ENCODE results near the gene RNF17.
"Not testable (repeated sequence)": the region's sequence is repeated elsewhere in the genome, so short reads cannot be mapped to it uniquely, and the experiment has no call there.

The RNF17 gene, protein sequence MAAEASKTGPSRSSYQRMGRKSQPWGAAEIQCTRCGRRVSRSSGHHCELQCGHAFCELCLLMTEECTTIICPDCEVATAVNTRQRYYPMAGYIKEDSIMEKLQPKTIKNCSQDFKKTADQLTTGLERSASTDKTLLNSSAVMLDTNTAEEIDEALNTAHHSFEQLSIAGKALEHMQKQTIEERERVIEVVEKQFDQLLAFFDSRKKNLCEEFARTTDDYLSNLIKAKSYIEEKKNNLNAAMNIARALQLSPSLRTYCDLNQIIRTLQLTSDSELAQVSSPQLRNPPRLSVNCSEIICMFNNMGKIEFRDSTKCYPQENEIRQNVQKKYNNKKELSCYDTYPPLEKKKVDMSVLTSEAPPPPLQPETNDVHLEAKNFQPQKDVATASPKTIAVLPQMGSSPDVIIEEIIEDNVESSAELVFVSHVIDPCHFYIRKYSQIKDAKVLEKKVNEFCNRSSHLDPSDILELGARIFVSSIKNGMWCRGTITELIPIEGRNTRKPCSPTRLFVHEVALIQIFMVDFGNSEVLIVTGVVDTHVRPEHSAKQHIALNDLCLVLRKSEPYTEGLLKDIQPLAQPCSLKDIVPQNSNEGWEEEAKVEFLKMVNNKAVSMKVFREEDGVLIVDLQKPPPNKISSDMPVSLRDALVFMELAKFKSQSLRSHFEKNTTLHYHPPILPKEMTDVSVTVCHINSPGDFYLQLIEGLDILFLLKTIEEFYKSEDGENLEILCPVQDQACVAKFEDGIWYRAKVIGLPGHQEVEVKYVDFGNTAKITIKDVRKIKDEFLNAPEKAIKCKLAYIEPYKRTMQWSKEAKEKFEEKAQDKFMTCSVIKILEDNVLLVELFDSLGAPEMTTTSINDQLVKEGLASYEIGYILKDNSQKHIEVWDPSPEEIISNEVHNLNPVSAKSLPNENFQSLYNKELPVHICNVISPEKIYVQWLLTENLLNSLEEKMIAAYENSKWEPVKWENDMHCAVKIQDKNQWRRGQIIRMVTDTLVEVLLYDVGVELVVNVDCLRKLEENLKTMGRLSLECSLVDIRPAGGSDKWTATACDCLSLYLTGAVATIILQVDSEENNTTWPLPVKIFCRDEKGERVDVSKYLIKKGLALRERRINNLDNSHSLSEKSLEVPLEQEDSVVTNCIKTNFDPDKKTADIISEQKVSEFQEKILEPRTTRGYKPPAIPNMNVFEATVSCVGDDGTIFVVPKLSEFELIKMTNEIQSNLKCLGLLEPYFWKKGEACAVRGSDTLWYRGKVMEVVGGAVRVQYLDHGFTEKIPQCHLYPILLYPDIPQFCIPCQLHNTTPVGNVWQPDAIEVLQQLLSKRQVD (N-terminal part only)

DNA sequence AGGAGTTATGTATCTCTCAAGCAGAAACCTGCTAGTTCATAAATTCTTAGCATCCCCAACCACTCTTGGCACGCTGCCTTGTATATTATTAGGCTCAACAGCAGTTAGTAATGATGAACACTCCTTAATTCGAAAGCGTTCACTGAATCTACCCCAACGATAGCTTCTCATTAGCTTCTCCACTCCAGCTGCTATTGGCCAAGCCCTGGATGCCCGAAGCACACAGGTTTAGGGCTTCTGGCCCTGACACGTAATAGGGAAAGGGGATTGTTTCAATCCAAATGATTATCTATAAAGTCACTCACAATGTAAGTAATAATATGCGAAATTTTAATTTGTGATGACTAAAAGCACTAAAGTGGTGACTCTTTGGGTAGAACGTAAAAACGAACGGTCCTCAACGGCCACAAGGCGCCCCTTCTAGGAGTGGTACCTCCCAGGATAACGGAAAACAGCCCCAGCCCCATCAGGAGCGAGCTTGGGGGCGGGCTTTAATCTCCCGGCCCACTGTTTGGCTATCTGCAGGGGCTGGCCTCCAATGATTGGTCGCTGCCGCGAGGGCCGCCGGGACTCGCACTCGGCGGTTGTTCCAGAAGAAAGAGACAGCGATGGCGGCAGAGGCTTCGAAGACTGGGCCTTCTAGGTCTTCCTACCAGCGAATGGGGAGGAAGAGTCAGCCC, at the start of gene RNF17:
Gene RNF17, plus strand, starts transcription at position 574 of the 680 bp plus-strand sequence. Its CDS starts 35 bp downstream, at position 609.
- Mint-ChIP-seq H3K36me3 (no peaks in the 10 kb centered on the region), H3K4me3 (no peak within 1 kb of the TSS), H3K27ac (no peak within 1 kb of the TSS), H3K27me3 (peaks cover 1% of the 10 kb centered on the region), H3K4me1 (no peaks in the 10 kb centered on the region), H3K9me3 (no peaks in the 10 kb centered on the region)

DNA sequence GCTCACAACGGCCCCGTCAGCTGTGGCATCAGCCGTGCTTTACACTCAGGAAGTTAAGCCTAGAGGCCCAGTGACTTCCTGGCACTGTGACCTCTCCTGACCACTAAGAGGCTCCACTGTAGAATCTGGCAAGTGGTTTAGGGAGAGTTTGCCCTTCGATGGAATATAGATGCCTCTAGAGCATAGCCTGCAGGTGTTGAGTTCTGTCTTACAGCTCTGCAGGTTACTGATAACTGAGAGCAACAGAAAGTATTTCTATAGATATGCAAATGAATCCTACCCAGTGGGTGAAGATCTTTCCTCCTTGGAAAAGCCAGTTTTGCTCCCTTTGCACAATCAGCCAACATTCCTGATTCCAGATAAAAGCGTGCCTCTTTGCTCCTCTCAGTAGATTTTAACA, 48.0 kb upstream of the RNF17 start:
- Mint-ChIP-seq H3K27me3 (no peaks in the 10 kb centered on the region), H3K4me3 (no peak overlapping the region)

DNA sequence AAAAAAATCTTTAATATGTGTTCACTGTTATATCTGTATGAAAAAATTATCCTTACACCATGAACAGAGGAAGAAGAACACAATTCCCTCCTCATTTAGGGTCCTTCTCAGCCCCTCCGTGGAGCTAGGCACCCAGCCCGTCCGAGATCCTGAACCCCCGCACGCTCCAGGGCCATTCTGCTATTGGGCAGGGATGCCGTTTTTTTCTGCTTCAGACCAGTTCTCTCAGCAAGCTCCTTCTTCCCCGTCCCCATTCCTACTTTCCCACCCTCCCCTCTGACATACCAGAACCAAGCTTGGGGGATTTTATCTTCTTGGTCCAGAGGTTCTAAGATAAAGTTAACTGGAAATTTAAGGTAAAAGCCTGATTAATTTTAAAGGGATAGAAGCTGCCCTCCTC, 47.5 kb upstream of the RNF17 start:
- no peak overlapping the region for H3K4me3 Mint-ChIP-seq
- no peaks in the 10 kb centered on the region for H3K9me3 Mint-ChIP-seq
- H3K27ac Mint-ChIP-seq = no peak overlapping the region
- no peaks in the 10 kb centered on the region for H3K27me3 Mint-ChIP-seq
- H3K36me3 Mint-ChIP-seq = no peaks in the 10 kb centered on the region
- no peaks in the 10 kb centered on the region for H3K4me1 Mint-ChIP-seq

More for the DNA sequence above, 48.0 kb upstream of the RNF17 start:
- Mint-ChIP-seq H3K9me3 (no peaks in the 10 kb centered on the region), H3K36me3 (no peaks in the 10 kb centered on the region), H3K4me1 (no peaks in the 10 kb centered on the region), H3K27ac (no peak overlapping the region)

DNA sequence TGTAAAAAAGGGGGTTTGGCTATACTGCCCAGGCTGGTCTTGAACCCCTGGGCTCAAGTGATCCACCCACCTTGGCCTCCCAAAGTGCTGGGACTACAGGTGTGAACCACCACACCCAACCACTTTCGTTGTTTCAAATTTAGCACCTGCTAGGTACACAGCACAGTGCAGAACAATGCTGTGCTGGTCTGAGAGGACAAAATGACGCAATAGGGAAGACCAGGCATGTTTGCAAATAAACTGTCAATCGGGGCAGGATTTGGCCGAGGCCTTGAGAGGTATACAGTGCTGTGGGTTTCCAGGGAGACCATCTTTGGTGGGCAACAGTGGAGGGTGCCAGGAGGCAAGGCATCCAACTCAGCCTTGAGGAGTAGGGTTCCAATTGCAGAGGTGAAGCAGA, 46.8 kb upstream of the RNF17 start:
- Mint-ChIP-seq H3K36me3 (no peaks in the 10 kb centered on the region), H3K9me3 (no peaks in the 10 kb centered on the region), H3K4me1 (no peaks in the 10 kb centered on the region), H3K4me3 (no peak overlapping the region), H3K27ac (no peak overlapping the region), H3K27me3 (no peaks in the 10 kb centered on the region)

DNA sequence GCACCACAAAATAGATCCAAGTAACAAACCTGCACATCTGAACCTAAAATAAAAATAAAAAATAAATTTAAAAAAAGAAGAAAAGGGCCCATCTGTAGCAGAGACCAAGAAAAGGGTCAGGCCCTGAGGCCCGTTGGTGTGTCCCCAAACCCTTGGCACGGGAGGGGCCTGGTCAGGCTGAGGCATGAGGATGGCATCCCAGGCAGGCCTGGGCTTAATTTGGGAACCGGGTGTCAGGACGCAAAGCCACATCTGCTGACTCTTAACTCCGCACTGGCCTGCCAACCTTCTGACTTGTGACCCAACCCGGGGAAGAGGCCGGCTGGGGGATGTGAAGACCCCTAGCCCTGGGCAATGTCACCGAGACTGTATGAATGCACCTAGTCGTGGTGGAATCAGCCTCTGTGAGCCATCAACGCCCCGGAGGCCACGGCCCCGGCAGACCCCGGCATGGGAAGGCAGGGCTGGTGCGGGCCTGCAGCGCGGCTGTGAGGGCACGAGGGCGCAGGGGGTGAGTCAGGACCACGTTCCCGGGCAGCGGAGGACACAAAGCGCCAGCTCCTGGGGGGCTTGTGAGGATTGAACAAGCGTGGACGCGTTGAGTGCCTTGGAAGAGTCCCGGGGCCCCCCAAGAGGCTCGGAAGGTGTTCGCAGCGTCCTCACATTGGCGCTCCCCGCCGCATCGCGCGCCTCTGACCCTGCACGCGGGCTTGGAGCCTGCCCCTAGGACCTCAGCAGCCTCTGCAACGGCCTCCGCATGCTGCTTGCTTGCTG, 45.6 kb upstream of the RNF17 start:
- no peak overlapping the region for H3K4me3 Mint-ChIP-seq

DNA sequence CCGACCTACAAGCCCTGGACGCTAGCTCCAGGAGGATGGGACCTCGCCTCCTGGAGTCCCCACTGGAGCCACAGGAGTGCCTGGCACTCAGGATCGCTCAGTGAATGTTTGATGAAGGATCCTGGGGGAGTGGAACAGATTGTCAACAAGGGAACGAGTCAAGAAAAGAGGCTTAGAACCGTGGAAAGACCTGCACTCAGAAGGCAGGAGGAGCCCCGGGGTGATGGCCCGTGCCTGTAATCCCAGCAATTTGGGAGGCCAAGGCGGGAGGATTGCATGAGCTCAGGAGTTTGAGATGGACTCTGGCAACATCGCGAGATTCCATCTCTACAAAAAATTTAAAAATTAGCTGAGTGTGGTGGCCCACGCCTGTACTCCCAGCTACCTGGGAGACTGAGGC, 44.8 kb upstream of the RNF17 start:
- Mint-ChIP-seq H3K9me3 (no peaks in the 10 kb centered on the region), H3K4me1 (no peaks in the 10 kb centered on the region), H3K27ac (no peak overlapping the region), H3K27me3 (no peaks in the 10 kb centered on the region), H3K4me3 (no peak overlapping the region), H3K36me3 (no peaks in the 10 kb centered on the region)

More for the DNA sequence above, 45.6 kb upstream of the RNF17 start:
- Mint-ChIP-seq H3K27me3 (no peaks in the 10 kb centered on the region), H3K27ac (no peak overlapping the region), H3K4me1 (no peaks in the 10 kb centered on the region), H3K9me3 (no peaks in the 10 kb centered on the region), H3K36me3 (no peaks in the 10 kb centered on the region)

DNA sequence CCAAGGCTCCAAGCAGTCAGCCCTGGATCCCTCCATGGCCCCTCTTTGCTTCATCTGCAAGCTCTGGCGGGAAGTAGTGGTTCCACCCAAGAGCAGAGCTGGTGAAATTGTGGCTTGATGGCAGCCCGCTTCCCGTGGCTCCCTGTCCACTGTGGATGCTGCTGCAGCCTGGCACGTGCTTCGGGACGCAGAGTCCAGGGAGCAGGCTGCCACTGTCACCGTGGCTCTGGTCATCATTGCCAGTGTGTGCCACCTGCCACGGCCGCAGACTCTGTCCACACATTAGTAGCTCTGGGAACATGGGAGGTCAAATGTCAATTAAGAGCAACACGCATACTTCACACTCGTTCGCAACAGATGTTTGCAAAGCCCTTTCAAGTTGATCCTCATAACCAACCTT, 40.8 kb upstream of the RNF17 start:
- H3K4me3 Mint-ChIP-seq = no peak overlapping the region
- no peaks in the 10 kb centered on the region for H3K36me3 Mint-ChIP-seq
- no peak overlapping the region for H3K27ac Mint-ChIP-seq
- H3K4me1 Mint-ChIP-seq = no peaks in the 10 kb centered on the region
- no peaks in the 10 kb centered on the region for H3K9me3 Mint-ChIP-seq
- H3K27me3 Mint-ChIP-seq = peaks cover 3% of the 10 kb centered on the region

DNA sequence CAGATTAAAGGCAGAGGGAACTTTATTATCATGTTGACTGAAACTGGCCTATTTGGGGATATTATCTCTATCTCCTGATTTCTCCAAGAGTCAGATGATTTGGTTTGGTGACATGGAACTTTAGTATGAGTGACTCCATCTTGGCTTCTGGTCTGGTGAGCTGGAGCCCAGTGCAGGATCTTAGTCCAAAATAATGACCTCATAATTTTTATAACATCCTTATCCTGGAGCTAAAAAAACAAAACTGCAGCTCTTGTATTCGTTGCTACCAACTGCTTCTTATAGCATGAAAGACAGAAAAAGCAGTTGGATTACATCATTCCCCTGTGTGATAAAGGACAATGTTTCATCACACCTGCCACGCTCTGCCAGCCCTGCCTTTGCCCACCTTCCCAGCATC, 39.3 kb upstream of the RNF17 start:
- Mint-ChIP-seq H3K36me3 (no peaks in the 10 kb centered on the region), H3K9me3 (no peaks in the 10 kb centered on the region), H3K27ac (no peak overlapping the region), H3K4me3 (no peak overlapping the region), H3K4me1 (no peaks in the 10 kb centered on the region), H3K27me3 (peaks cover 3% of the 10 kb centered on the region)

DNA sequence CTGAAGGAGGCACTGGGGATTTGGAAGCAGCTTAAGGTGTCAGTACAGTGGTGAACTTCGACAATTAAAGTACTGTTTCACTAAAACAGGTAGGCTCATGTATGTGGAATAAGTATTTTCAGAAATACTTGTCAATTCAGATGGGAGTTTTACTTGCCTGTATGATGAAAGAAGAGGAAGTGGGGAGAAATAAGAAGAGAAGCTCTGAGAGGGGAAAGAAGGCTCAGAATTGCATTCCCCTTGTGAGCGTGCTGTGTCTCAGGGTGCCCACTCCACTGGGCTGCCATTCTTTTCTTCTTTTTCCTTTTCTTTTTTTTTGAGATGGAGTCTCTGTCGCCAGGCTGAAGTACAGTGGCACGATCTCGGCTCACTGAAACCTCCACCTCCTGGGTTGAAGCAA, 38.6 kb upstream of the RNF17 start:
- Mint-ChIP-seq H3K27me3 (peaks cover 3% of the 10 kb centered on the region), H3K27ac (no peak overlapping the region), H3K9me3 (no peaks in the 10 kb centered on the region), H3K4me3 (no peak overlapping the region), H3K4me1 (no peaks in the 10 kb centered on the region), H3K36me3 (no peaks in the 10 kb centered on the region)

DNA sequence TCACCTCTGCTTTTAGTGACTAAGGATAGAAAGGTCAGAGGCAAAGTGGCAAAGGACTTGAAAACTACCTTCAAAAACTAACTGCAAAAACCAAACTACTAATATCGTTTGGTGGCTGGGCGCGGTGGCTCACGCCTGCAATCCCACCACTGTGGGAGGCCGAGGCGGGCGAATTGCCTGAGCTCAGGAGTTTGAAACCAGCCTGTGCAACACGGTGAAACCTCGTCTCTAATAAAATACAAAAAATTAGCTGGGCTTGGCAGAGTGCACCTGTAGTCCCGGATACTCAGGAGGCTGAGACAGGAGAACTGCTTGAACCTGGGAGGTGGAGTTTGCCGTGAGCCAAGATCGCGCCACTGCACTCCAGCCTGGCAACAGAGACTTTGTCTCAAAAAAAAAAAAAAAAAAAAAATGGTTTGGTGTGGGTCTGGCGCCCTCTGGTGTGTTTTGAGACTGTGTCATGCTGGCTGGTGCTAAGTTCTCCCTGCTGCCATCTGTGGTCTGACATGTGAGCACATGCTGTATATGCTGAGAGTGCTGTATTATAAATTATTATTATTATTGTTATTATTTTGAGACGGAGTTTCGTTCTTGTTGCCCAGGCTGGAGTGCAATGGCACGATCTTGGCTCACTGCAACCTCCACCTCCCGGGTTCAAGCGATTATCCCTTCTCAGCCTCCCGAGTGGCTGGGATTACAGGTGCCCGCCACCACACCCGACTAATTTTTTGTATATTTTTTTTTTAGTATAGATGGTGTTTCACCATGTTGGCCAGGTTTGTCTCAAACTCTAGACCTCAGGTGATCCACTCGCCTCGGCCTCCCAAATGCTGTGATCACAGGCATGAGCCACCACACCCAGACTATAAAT, 36.0 kb upstream of the RNF17 start:
- Mint-ChIP-seq H3K9me3 (no peaks in the 10 kb centered on the region), H3K4me3 (no peak overlapping the region), H3K27ac (no peak overlapping the region), H3K36me3 (no peaks in the 10 kb centered on the region), H3K4me1 (no peaks in the 10 kb centered on the region), H3K27me3 (peaks cover 5% of the 10 kb centered on the region)

DNA sequence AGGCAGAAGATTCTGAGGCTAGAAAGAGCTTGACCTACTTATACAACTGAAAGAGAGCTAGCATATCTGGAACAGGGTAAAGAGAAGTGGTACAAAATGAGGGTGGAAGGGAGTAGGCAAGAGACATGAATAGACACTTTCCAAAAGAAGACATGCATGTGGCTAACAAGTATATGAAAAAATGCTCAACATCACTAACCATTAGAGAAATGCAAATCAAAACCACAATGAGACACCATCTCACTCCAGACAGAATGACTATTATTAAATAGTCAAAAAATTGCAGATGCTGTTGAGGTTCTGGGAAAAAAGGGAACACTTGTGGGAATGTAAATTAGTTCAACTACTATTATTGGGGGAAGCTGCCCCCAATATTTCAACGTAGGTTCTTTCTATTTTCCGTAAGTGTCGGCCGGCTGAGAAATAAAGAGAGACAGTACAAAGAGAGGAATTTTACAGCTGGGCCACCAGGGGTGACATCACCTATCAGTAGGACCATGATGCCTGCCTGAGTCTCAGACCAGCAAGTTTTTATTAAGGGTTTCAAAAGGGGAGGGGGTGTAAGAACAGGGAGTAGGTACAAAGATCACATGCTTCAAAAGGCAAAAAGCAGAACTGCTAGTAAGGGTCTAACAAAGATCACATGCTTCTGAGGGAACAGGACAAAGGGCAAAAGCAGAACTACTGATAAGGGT, 32.9 kb upstream of the RNF17 start:
- not testable (repeated sequence) for H3K4me3 Mint-ChIP-seq, H3K27me3 Mint-ChIP-seq, H3K9me3 Mint-ChIP-seq, H3K4me1 Mint-ChIP-seq, H3K36me3 Mint-ChIP-seq, H3K27ac Mint-ChIP-seq

DNA sequence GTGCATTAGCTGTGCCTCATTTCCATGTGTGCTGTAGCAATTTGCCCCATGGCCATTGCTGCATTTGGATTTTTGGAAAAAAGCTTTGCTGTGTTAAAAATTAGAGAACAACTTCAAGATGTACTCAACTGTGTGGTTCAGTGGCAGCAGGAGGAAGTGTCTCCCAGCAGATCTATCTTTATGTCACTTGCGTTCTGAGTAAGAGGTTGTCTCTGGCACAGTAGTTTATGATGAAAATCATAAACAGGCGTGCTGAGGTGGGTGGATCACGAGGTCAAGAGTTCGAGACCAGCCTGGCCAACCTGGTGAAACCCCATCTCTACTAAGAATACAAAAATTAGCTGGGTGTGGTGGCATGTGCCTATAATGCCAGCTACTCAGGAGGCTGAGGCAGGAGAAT, 29.0 kb upstream of the RNF17 start:
- Mint-ChIP-seq H3K36me3 (no peaks in the 10 kb centered on the region), H3K9me3 (no peaks in the 10 kb centered on the region), H3K27me3 (peaks cover 1% of the 10 kb centered on the region), H3K27ac (no peak overlapping the region), H3K4me3 (no peak overlapping the region), H3K4me1 (no peaks in the 10 kb centered on the region)

DNA sequence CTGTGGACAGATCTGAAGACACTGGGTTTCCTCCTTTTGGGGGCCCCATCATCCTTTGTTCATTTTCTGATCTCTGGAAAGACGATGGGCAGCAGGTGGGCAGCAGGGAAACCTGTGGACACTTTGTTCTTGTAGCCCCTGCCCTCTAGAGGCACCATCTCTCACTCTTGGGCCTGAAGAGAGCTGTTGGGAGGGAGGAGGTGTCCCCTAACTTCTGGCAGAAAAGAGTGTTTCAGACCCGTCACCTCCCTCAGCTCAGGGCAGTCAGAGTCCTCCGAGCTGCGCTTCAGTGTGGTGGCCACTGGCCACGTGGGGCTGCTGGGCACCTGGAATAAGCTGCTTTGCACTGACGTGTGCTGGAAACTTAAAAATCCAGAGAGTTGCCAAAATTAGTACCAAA, 26.9 kb upstream of the RNF17 start:
- Mint-ChIP-seq H3K4me1 (no peaks in the 10 kb centered on the region), H3K27ac (no peak overlapping the region), H3K27me3 (no peaks in the 10 kb centered on the region), H3K9me3 (no peaks in the 10 kb centered on the region), H3K4me3 (no peak overlapping the region), H3K36me3 (no peaks in the 10 kb centered on the region)
